Esophagus squamous epithelium (tissue), 5 donors: ENCODE data around the gene ARHGEF11. TPM values are rescaled to one million over a fixed set of nuclear protein-coding genes. Genes with fewer than 3 reads are reported as not detected.

Experiments
- DNase-seq: peaks from one replicate; lab custom pipeline; 2025; lab: John Stamatoyannopoulos, UW
- H3K27ac ChIP-seq, 4 donors: fragments of 200-600 bp; sonication (generic); one replicate each; pipeline ENCODE4 v1.5.1; 2016 to 2019; ENCODE audit warnings: mild to moderate bottlenecking in 1 of 4
- H3K27me3 ChIP-seq, 4 donors: fragments of 200-600 bp; sonication (generic); 1 replicate in 3 of 4; 2 replicates in 1 of 4; pipeline versions ENCODE4 v1.5.1 to v1.6.0; 2017 to 2021; ENCODE audit warnings: antibody characterized with exemption in 1 of 4
- H3K36me3 ChIP-seq, 3 donors: fragments of 200-600 bp; sonication (generic); one replicate each; pipeline ENCODE4 v1.5.1; 2016 to 2019
- H3K4me1 ChIP-seq, 3 donors: fragments of 200-600 bp; sonication (generic); one replicate each; pipeline ENCODE4 v1.5.1; 2017 to 2019
- H3K4me3 ChIP-seq, 4 donors: fragments of 200-600 bp; sonication (generic); 1 replicate in 3 of 4; 2 replicates in 1 of 4; pipeline ENCODE4 v1.5.1; 2016 to 2019; ENCODE audit warnings: mild to moderate bottlenecking in 2 of 4, moderate library complexity in 1 of 4
- H3K9me3 ChIP-seq, 3 donors: fragments of 200-600 bp; sonication (generic); one replicate each; pipeline ENCODE4 v1.5.1; 2016 to 2019
- CTCF ChIP-seq, 6 experiments: fragments of 450-650 bp in 4 of 6; fragments of 200-600 bp in 2 of 6; sonication (generic) in 2 of 6; IDR thresholded peaks; one replicate each; pipeline ENCODE4 v1.5.1; 2016 to 2019; ENCODE audit warnings: antibody characterized with exemption in 6 of 6, mild to moderate bottlenecking in 4 of 6, moderate library complexity in 4 of 6
- POLR2A ChIP-seq, 4 donors: fragments of 450-650 bp; IDR thresholded peaks; one replicate each; pipeline ENCODE4 v1.6.1; 2017; ENCODE audit warnings: antibody characterized with exemption in 4 of 4, mild to moderate bottlenecking in 4 of 4, moderate library complexity in 3 of 4
- WGBS, 2 donors: methylation state at CpG; one replicate each; pipeline ENCODE4 v1.1.5; 2018; 5-methylcytosine and 5-hydroxymethylcytosine counted together
- intact Hi-C: fragments of 100-400 bp; cut with DNase I; formaldehyde crosslinking; loops from one replicate; pipeline ENCODE4 v1.15.0; 2022
- total RNA-seq, 4 donors: library from RNA; depleted of rRNA; stranded (reverse); fragments of >200 nt; gene quantifications; one replicate each; pipeline ENCODE4 v1.1.0, GENCODE V29; 2016
- donor health status: DM: yes; HTN: yes; CAD: no.

ARHGEF11 gene
- total RNA-seq, 4 donors from 2014 or later = 15.5 to 24.2 (median 19.4) TPM

GRCh38 chr1:156999596-157000320, 45.8 kb downstream of the ARHGEF11 start:
- no peaks in the 10 kb centered on the region for H3K27me3 ChIP-seq
- intact Hi-C loops = no loop called here
- WGBS, 2 donors = 67 to 72% methylated on average over 9 of the region's 9 CpGs
- H3K4me3 ChIP-seq = no peak overlapping the region
- no peaks in the 10 kb centered on the region for H3K36me3 ChIP-seq
- no peak overlapping the region for H3K27ac ChIP-seq
- H3K9me3 ChIP-seq = no peaks in the 10 kb centered on the region
- TF ChIP-seq CTCF (IDR thresholded peaks at IDR 0.05) = no peak
- TF ChIP-seq POLR2A (IDR thresholded peaks at IDR 0.05) = no peak
- H3K4me1 ChIP-seq = peaks cover 0 to 13% (median 0%) of the 10 kb centered on the region in 3 donors
- no peak for DNase-seq

GRCh38 chr1:156998840-156999500, 46.6 kb downstream of the ARHGEF11 start:
- no peaks in the 10 kb centered on the region for H3K27me3 ChIP-seq
- TF ChIP-seq POLR2A (IDR thresholded peaks at IDR 0.05) = no peak
- no peak for TF ChIP-seq CTCF (IDR thresholded peaks at IDR 0.05)
- 86 to 92% methylated on average over 7 of the region's 7 CpGs for WGBS, 2 donors
- no peak for DNase-seq
- H3K36me3 ChIP-seq = no peaks in the 10 kb centered on the region
- H3K4me1 ChIP-seq = peaks cover 0 to 20% (median 0%) of the 10 kb centered on the region in 3 donors
- H3K27ac ChIP-seq = no peak overlapping the region
- H3K4me3 ChIP-seq = no peak overlapping the region
- no peaks in the 10 kb centered on the region for H3K9me3 ChIP-seq
- intact Hi-C loops = no loop called here

GRCh38 chr1:156998301-156998700, 47.2 kb downstream of the ARHGEF11 start:
- Histone ChIP-seq H3K4me3 (no peak overlapping the region), H3K4me1 (peaks cover 0 to 20% (median 0%) of the 10 kb centered on the region in 3 donors), H3K36me3 (no peaks in the 10 kb centered on the region), H3K9me3 (no peaks in the 10 kb centered on the region), H3K27me3 (no peaks in the 10 kb centered on the region), H3K27ac (no peak overlapping the region)
- DNase-seq = no peak
- intact Hi-C loops = no loop called here
- no peak for TF ChIP-seq CTCF (IDR thresholded peaks at IDR 0.05)
- TF ChIP-seq POLR2A (IDR thresholded peaks at IDR 0.05) = no peak
- 81 to 88% methylated on average over 3 of the region's 3 CpGs for WGBS, 2 donors

GRCh38 chr1:156995412-156995811, 50.1 kb downstream of the ARHGEF11 start:
- WGBS, 2 donors = 68 to 76% methylated on average over 5 of the region's 5 CpGs
- Histone ChIP-seq H3K27me3 (no peaks in the 10 kb centered on the region), H3K4me3 (no peak overlapping the region), H3K4me1 (peaks cover 0 to 15% (median 0%) of the 10 kb centered on the region in 3 donors), H3K9me3 (no peaks in the 10 kb centered on the region), H3K27ac (no peak overlapping the region), H3K36me3 (peaks cover 0 to 10% (median 0%) of the 10 kb centered on the region in 3 donors)
- intact Hi-C loops = no loop called here
- DNase-seq = no peak
- no peak for TF ChIP-seq CTCF (IDR thresholded peaks at IDR 0.05)
- no peak for TF ChIP-seq POLR2A (IDR thresholded peaks at IDR 0.05)

GRCh38 chr1:156994277-156994676, 51.3 kb downstream of the ARHGEF11 start:
- 39 to 42% methylated on average over 2 of the region's 2 CpGs for WGBS, 2 donors
- TF ChIP-seq CTCF (IDR thresholded peaks at IDR 0.05) (no peak), POLR2A (IDR thresholded peaks at IDR 0.05) (no peak)

More at GRCh38 chr1:156994277-156994676, 51.3 kb downstream of the ARHGEF11 start:
- peaks cover 0 to 12% (median 0%) of the 10 kb centered on the region in 3 donors for H3K4me1 ChIP-seq
- H3K27me3 ChIP-seq = no peaks in the 10 kb centered on the region
- intact Hi-C loops = no loop called here
- no peak overlapping the region for H3K4me3 ChIP-seq
- H3K27ac ChIP-seq = no peak overlapping the region
- H3K9me3 ChIP-seq = no peaks in the 10 kb centered on the region
- DNase-seq = no peak
- H3K36me3 ChIP-seq = peaks cover 0 to 10% (median 0%) of the 10 kb centered on the region in 3 donors
